ENCODE measurements around the gene BATF3. TPM values are rescaled to one million over a fixed set of nuclear protein-coding genes. Genes with fewer than 3 reads are reported as not detected.

Gene BATF3
- total RNA-seq, 4 donors from 2014 or later: 0.38 to 5.1 TPM; not detected in 2

DNA sequence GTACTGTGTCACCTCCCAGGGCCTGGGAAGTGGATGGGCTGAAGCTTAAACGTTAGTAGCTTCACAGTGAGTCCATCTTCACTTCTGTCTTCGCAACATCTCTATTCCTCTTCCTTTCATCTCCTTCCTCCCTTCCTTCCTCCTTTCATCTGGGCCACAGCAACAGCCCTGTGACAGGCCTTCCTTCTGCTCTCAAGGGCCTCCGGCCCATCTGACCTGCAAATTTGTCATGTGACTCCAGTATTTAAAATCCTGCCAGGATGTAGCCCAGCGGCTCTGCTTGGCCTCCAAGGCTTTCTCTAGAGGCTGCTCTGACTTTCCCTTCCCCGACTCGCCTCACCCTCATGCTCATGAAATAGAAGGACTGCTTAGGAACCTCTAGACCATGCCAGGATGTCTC lies 10.9 kb upstream of the BATF3 start:
- in situ Hi-C loops (cut with MboI; ENCODE audit: low sequenced_read_pairs in 4 of 4) (no loop called here), intact Hi-C loops (cut with DNase I; ENCODE audit: low total_unique reads) (no loop called here)
- TF ChIP-seq, protein P1, sequence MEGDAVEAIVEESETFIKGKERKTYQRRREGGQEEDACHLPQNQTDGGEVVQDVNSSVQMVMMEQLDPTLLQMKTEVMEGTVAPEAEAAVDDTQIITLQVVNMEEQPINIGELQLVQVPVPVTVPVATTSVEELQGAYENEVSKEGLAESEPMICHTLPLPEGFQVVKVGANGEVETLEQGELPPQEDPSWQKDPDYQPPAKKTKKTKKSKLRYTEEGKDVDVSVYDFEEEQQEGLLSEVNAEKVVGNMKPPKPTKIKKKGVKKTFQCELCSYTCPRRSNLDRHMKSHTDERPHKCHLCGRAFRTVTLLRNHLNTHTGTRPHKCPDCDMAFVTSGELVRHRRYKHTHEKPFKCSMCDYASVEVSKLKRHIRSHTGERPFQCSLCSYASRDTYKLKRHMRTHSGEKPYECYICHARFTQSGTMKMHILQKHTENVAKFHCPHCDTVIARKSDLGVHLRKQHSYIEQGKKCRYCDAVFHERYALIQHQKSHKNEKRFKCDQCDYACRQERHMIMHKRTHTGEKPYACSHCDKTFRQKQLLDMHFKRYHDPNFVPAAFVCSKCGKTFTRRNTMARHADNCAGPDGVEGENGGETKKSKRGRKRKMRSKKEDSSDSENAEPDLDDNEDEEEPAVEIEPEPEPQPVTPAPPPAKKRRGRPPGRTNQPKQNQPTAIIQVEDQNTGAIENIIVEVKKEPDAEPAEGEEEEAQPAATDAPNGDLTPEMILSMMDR (IDR thresholded peaks at IDR 0.05 in 4 of 5, conservative IDR thresholded peaks at IDR 0.05 in 1 of 5): no peak
- no peak for TF ChIP-seq POLR2A (IDR thresholded peaks at IDR 0.05)
- ATAC-seq (no peak), DNase-seq (no peak)
- Histone ChIP-seq H3K27me3 (no peaks in the 10 kb centered on the region), H3K4me3 (no peak overlapping the region), H3K9me3 (no peaks in the 10 kb centered on the region), H3K36me3 (no peaks in the 10 kb centered on the region), H3K27ac (no peak overlapping the region), H3K4me1 (no peaks in the 10 kb centered on the region)

GRCh38 chr1:212703991-212704564 lies 4.4 kb upstream of the BATF3 start:
- in situ Hi-C loops (cut with MboI; ENCODE audit: low sequenced_read_pairs in 4 of 4): no loop called here
- DNase-seq: no peak
- TF ChIP-seq, protein P1 (IDR thresholded peaks at IDR 0.05 in 4 of 5, conservative IDR thresholded peaks at IDR 0.05 in 1 of 5): no peak
- no peak for TF ChIP-seq POLR2A (IDR thresholded peaks at IDR 0.05)

DNA sequence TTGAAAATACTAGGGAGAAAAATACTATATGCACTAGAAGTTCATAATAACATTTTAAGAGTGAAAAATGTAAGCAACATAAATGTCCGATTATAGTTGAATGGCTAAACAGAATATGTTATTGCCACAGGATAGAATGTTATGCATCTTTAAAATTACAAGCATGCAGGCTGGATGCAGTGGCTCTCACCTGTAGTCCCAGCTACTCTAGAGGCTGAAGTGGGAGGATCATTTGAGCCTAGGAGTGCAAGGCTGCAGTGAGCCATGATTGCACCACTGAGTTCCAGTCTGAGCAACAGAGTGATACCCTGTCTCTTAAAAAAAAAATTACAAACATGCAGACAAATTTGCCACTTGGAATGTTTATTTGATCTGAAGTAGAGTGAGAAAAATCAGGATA lies 3.0 kb upstream of the BATF3 start:
- TF ChIP-seq, protein P1 (IDR thresholded peaks at IDR 0.05 in 4 of 5, conservative IDR thresholded peaks at IDR 0.05 in 1 of 5): no peak
- TF ChIP-seq POLR2A (IDR thresholded peaks at IDR 0.05): no peak
- Histone ChIP-seq H3K9me3 (no peaks in the 10 kb centered on the region), H3K4me1 (peaks cover 12 to 28% of the 10 kb centered on the region in 2 donors), H3K36me3 (no peaks in the 10 kb centered on the region), H3K27me3 (peaks cover 23 to 35% (median 31%) of the 10 kb centered on the region in 3 donors), H3K27ac (no peak overlapping the region), H3K4me3 (no peak overlapping the region)
- ATAC-seq: no peak
- intact Hi-C loops (cut with DNase I; ENCODE audit: low total_unique reads): no loop called here
- no peak for DNase-seq
- in situ Hi-C loops (cut with MboI; ENCODE audit: low sequenced_read_pairs in 4 of 4): no loop called here

More at GRCh38 chr1:212703991-212704564, 4.4 kb upstream of the BATF3 start:
- H3K9me3 ChIP-seq: no peaks in the 10 kb centered on the region
- intact Hi-C loops (cut with DNase I; ENCODE audit: low total_unique reads): no loop called here
- ATAC-seq: no peak
- H3K27ac ChIP-seq: no peak overlapping the region
- H3K4me1 ChIP-seq: peaks cover 2 to 19% of the 10 kb centered on the region in 2 donors
- no peaks in the 10 kb centered on the region for H3K36me3 ChIP-seq
- peaks cover 9 to 21% (median 17%) of the 10 kb centered on the region in 3 donors for H3K27me3 ChIP-seq
- H3K4me3 ChIP-seq: no peak overlapping the region

DNA sequence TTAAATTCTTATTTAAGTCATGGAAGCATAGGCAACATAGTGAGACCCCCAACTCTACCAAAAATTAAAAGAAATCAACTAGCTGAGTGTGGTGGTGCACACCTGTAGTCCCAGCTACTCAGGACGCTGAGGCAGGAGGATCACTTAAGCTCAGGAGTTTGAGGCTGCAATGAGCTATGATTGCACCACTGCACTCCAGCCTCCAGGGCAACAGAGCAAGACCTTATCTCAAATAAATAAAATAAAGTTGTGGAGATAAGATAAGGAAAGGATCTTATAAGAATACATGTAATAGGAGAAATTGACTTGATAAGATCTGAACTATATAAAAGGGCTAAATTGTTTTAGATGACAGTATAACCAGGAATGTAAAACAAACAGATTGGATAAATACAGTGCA lies 2.3 kb upstream of the BATF3 start:
- no peak for TF ChIP-seq POLR2A (IDR thresholded peaks at IDR 0.05)
- TF ChIP-seq, protein P1 (IDR thresholded peaks at IDR 0.05 in 4 of 5, conservative IDR thresholded peaks at IDR 0.05 in 1 of 5): no peak
- DNase-seq (no peak), ATAC-seq (no peak)
- in situ Hi-C loops (cut with MboI; ENCODE audit: low sequenced_read_pairs in 4 of 4) (no loop called here), intact Hi-C loops (cut with DNase I; ENCODE audit: low total_unique reads) (no loop called here)
- no peak overlapping the region for H3K4me3 ChIP-seq
- peaks cover 31 to 43% (median 39%) of the 10 kb centered on the region in 3 donors for H3K27me3 ChIP-seq
- H3K27ac ChIP-seq: no peak overlapping the region
- peaks cover 12 to 28% of the 10 kb centered on the region in 2 donors for H3K4me1 ChIP-seq
- no peaks in the 10 kb centered on the region for H3K9me3 ChIP-seq
- H3K36me3 ChIP-seq: no peaks in the 10 kb centered on the region

All from gastrocnemius medialis (tissue), 4 donors.